Adrenal gland (tissue), 5 donors: ENCODE measurements around the gene BRD4.

Source experiments
- POLR2A ChIP-seq, 2 donors: fragments of 450-650 bp; IDR thresholded peaks; one replicate each; pipeline ENCODE4 v1.6.1; 2017; ENCODE audit warnings: antibody characterized with exemption in 2 of 2, mild to moderate bottlenecking in 2 of 2, moderate library complexity in 1 of 2
- TF ChIP-seq, protein P1 (sequence below), 6 experiments: fragments of 450-650 bp in 4 of 6; fragments of 200-600 bp in 2 of 6; sonication (generic) in 1 of 6; IDR thresholded peaks; 1 replicate in 5 of 6; 2 replicates in 1 of 6; pipeline versions ENCODE4 v1.5.1 to v1.8.0; 2016 to 2021; ENCODE audit warnings: antibody characterized with exemption in 6 of 6, mild to moderate bottlenecking in 2 of 6, moderate library complexity in 1 of 6
- donor health status: DM: no; HTN: no; CAD: no.

DNA sequence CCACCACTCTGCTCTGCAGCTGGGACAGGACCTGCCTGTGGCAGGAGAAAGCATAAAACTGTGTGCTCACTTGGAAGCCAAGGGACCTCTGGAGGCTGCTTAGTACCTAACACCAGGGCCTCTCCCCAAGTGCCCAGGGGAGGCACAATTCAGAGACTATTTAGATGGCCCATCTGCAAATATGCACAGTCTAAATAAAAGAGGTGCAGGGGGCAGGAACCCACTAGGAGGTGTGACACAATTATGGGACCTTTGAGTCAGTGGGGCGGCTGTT, 67.5 kb downstream of the BRD4 start:
- TF ChIP-seq, protein P1, sequence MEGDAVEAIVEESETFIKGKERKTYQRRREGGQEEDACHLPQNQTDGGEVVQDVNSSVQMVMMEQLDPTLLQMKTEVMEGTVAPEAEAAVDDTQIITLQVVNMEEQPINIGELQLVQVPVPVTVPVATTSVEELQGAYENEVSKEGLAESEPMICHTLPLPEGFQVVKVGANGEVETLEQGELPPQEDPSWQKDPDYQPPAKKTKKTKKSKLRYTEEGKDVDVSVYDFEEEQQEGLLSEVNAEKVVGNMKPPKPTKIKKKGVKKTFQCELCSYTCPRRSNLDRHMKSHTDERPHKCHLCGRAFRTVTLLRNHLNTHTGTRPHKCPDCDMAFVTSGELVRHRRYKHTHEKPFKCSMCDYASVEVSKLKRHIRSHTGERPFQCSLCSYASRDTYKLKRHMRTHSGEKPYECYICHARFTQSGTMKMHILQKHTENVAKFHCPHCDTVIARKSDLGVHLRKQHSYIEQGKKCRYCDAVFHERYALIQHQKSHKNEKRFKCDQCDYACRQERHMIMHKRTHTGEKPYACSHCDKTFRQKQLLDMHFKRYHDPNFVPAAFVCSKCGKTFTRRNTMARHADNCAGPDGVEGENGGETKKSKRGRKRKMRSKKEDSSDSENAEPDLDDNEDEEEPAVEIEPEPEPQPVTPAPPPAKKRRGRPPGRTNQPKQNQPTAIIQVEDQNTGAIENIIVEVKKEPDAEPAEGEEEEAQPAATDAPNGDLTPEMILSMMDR (IDR thresholded peaks at IDR 0.05): no peak
- TF ChIP-seq POLR2A (IDR thresholded peaks at IDR 0.05): no peak
